ENCODE results near the gene ADAMTS18.
"Not testable (repeated sequence)": the region's sequence is repeated elsewhere in the genome, so short reads cannot be mapped to it uniquely, and the experiment has no call there.

DNA sequence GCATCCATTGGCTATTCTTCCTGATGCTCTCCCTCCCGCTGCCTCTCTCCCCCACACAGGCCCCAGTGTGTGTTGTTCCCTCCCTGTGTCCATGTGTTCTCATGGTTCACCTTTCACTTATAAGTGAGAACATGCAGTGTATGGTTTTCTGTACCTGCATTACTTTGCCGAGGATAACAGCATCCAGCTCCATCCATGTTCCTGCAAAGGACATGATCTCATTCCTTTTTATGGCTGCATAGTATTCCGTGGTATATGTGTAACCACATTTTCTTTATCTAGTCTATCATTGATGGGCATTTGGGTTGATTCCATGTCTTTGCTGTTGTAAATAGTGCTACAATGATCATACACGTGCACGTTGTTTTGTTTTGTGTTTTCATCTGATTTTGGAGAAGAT lies 192.4 kb downstream of the ADAMTS18 start:
- not testable (repeated sequence) for TF ChIP-seq POLR2A (IDR thresholded peaks at IDR 0.05)
- TF ChIP-seq, protein P1, sequence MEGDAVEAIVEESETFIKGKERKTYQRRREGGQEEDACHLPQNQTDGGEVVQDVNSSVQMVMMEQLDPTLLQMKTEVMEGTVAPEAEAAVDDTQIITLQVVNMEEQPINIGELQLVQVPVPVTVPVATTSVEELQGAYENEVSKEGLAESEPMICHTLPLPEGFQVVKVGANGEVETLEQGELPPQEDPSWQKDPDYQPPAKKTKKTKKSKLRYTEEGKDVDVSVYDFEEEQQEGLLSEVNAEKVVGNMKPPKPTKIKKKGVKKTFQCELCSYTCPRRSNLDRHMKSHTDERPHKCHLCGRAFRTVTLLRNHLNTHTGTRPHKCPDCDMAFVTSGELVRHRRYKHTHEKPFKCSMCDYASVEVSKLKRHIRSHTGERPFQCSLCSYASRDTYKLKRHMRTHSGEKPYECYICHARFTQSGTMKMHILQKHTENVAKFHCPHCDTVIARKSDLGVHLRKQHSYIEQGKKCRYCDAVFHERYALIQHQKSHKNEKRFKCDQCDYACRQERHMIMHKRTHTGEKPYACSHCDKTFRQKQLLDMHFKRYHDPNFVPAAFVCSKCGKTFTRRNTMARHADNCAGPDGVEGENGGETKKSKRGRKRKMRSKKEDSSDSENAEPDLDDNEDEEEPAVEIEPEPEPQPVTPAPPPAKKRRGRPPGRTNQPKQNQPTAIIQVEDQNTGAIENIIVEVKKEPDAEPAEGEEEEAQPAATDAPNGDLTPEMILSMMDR (IDR thresholded peaks at IDR 0.05) = not testable (repeated sequence)
